MM.1S (cell line): Measurements from ENCODE around the gene KMT2E.

Experiments used
- DNase-seq: peaks from one replicate; pipeline ENCODE4 v3.0.0-alpha.2; 2015
- H2AFZ ChIP-seq: fragments of 300-600 bp; sonication (generic); 2 replicates; pipeline ENCODE4 v1.6.0; 2016; ENCODE audit warnings: antibody characterized with exemption, low read length
- H3F3A ChIP-seq: fragments of 300-600 bp; sonication (generic); 2 replicates; pipeline ENCODE4 v1.6.1; 2016; ENCODE audit warnings: mild to moderate bottlenecking, antibody characterized with exemption, low read length, moderate library complexity, mixed read lengths; ENCODE audit not compliant: insufficient read depth
- H3K27ac ChIP-seq: fragments of 300-600 bp; sonication (generic); 2 replicates; pipeline ENCODE4 v1.5.1; 2016; ENCODE audit warnings: mild to moderate bottlenecking, low read length
- H3K27me3 ChIP-seq: fragments of 300-600 bp; sonication (generic); replicated peaks from 2 replicates; pipeline ENCODE4 v1.6.0; 2016; ENCODE audit warnings: low read length; ENCODE audit not compliant: insufficient read depth
- H3K36me3 ChIP-seq: fragments of 300-600 bp; sonication (generic); replicated peaks from 2 replicates; pipeline ENCODE4 v1.6.1; 2016; ENCODE audit warnings: mild to moderate bottlenecking, low read length, mixed read lengths; ENCODE audit not compliant: insufficient read depth
- H3K4me1 ChIP-seq: fragments of 300-600 bp; sonication (generic); 2 replicates; pipeline ENCODE4 v1.6.1; 2016; ENCODE audit warnings: low read length, mixed read lengths
- H3K4me2 ChIP-seq: fragments of 300-600 bp; sonication (generic); 2 replicates; pipeline ENCODE4 v1.6.0; 2016; ENCODE audit warnings: low read depth, low read length
- H3K4me3 ChIP-seq: fragments of 300-600 bp; sonication (generic); 2 replicates; pipeline ENCODE4 v1.5.1; 2016; ENCODE audit warnings: low read length, mixed read lengths
- H3K79me2 ChIP-seq: fragments of 300-600 bp; sonication (generic); 2 replicates; pipeline ENCODE4 v1.6.1; 2016; ENCODE audit warnings: mixed run types, low read length, mixed read lengths
- H3K9ac ChIP-seq: fragments of 300-600 bp; sonication (generic); 2 replicates; pipeline ENCODE4 v1.6.1; 2016; ENCODE audit warnings: low read length, mixed read lengths
- H3K9me2 ChIP-seq: fragments of 300-600 bp; sonication (generic); replicated peaks from 2 replicates; pipeline ENCODE4 v1.6.1; 2016; ENCODE audit warnings: mild to moderate bottlenecking, low read length, mixed read lengths; ENCODE audit not compliant: insufficient read depth
- H3K9me3 ChIP-seq: fragments of 300-600 bp; sonication (generic); replicated peaks from 2 replicates; pipeline ENCODE4 v1.6.1; 2016; ENCODE audit warnings: mild to moderate bottlenecking, low read length, mixed read lengths; ENCODE audit not compliant: insufficient read depth
- H4K20me1 ChIP-seq: fragments of 300-600 bp; sonication (generic); 2 replicates; pipeline ENCODE4 v1.6.1; 2016; ENCODE audit warnings: mild to moderate bottlenecking, low read length, moderate library complexity, mixed read lengths; ENCODE audit not compliant: insufficient read depth
- EZH2 ChIP-seq: fragments of 300-600 bp; sonication (generic); optimal IDR thresholded peaks from 2 replicates; pipeline ENCODE3; 2017; ENCODE audit warnings: low read depth, mild to moderate bottlenecking, antibody characterized with exemption, low read length, mixed read lengths
- EZH2phosphoT487 ChIP-seq: fragments of 300-600 bp; sonication (generic); IDR thresholded peaks from 2 replicates; pipeline ENCODE4 v1.6.1; 2018; ENCODE audit warnings: antibody characterized with exemption, low read length
- TF ChIP-seq, protein P1 (sequence below): fragments of 300-600 bp; sonication (generic); IDR thresholded peaks from 2 replicates; pipeline ENCODE4 v1.5.1; 2016; ENCODE audit warnings: antibody characterized with exemption, low read length, mixed read lengths

KMT2E gene

GRCh38 chr7:105030447-105030846 is 16.4 kb downstream of the KMT2E start:
- no peak overlapping the region for H3K9ac ChIP-seq
- no peak for DNase-seq
- TF ChIP-seq EZH2 (no peak), EZH2phosphoT487 (no peak)
- TF ChIP-seq, protein P1, sequence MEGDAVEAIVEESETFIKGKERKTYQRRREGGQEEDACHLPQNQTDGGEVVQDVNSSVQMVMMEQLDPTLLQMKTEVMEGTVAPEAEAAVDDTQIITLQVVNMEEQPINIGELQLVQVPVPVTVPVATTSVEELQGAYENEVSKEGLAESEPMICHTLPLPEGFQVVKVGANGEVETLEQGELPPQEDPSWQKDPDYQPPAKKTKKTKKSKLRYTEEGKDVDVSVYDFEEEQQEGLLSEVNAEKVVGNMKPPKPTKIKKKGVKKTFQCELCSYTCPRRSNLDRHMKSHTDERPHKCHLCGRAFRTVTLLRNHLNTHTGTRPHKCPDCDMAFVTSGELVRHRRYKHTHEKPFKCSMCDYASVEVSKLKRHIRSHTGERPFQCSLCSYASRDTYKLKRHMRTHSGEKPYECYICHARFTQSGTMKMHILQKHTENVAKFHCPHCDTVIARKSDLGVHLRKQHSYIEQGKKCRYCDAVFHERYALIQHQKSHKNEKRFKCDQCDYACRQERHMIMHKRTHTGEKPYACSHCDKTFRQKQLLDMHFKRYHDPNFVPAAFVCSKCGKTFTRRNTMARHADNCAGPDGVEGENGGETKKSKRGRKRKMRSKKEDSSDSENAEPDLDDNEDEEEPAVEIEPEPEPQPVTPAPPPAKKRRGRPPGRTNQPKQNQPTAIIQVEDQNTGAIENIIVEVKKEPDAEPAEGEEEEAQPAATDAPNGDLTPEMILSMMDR = no peak
- H3K27me3 ChIP-seq = no peaks in the 10 kb centered on the region
- H3K36me3 ChIP-seq = no peaks in the 10 kb centered on the region
- peaks cover 99% of the 10 kb centered on the region for H3K79me2 ChIP-seq
- no peak overlapping the region for H3K4me3 ChIP-seq
- no peak overlapping the region for H2AFZ ChIP-seq
- no peak overlapping the region for H3K4me2 ChIP-seq
- peaks cover 15% of the 10 kb centered on the region for H3K4me1 ChIP-seq
- H3K9me2 ChIP-seq = no peaks in the 10 kb centered on the region
- peaks cover 65% of the 10 kb centered on the region for H4K20me1 ChIP-seq
- H3K27ac ChIP-seq = no peak overlapping the region
- peaks cover 10% of the 10 kb centered on the region; the same call in 1 of the 2 replicates for H3F3A ChIP-seq
- no peaks in the 10 kb centered on the region for H3K9me3 ChIP-seq

- DNase-seq = no peak
- Histone ChIP-seq H3K27ac (no peak overlapping the region), H3K4me2 (no peak overlapping the region), H3K4me3 (no peak overlapping the region), H3K4me1 (peaks cover 15% of the 10 kb centered on the region), H3K79me2 (peaks cover 99% of the 10 kb centered on the region), H2AFZ (no peak overlapping the region), H3K9me2 (no peaks in the 10 kb centered on the region), H3K9ac (no peak overlapping the region), H4K20me1 (peaks cover 63% of the 10 kb centered on the region), H3K36me3 (no peaks in the 10 kb centered on the region), H3K27me3 (no peaks in the 10 kb centered on the region), H3F3A (peaks cover 10% of the 10 kb centered on the region; the same call in 1 of the 2 replicates), H3K9me3 (no peaks in the 10 kb centered on the region)
- no peak for TF ChIP-seq EZH2
- TF ChIP-seq, protein P1 = no peak
- TF ChIP-seq EZH2phosphoT487 = no peak
Observed at GRCh38 chr7:105032553-105033214, 18.7 kb downstream of the KMT2E start.

DNA sequence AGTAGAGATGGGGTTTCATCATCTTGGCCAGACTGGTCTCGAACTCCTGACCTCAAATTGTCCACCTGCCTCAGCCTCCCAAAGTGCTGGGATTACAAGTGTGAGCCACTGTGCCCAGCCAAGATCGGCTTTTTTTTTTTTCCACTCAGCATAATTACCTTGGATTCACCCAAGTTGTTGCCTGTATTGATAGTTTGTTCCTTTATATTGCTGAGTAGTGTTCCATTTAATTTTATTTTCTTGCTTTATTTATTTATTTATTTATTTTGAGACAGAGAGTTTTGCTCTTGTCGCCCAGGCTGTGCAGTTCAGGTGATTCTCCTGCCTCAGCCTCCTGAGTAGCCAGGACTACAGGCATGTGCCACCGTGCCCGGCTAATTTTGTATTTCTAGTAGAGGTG is 21.3 kb downstream of the KMT2E start:
- no peak overlapping the region for H3K9ac ChIP-seq
- peaks cover 99% of the 10 kb centered on the region for H3K79me2 ChIP-seq
- no peaks in the 10 kb centered on the region for H3K9me3 ChIP-seq
- H3K36me3 ChIP-seq = no peaks in the 10 kb centered on the region
- no peak overlapping the region for H3K4me3 ChIP-seq
- H4K20me1 ChIP-seq = peaks cover 45% of the 10 kb centered on the region
- H2AFZ ChIP-seq = no peak overlapping the region
- no peaks in the 10 kb centered on the region for H3K27me3 ChIP-seq
- H3F3A ChIP-seq = peaks cover 10% of the 10 kb centered on the region; the same call in 1 of the 2 replicates
- H3K4me1 ChIP-seq = peaks cover 10% of the 10 kb centered on the region
- no peak for DNase-seq
- TF ChIP-seq, protein P1 = no peak
- TF ChIP-seq EZH2 (no peak), EZH2phosphoT487 (no peak)
- no peaks in the 10 kb centered on the region for H3K9me2 ChIP-seq
- no peak overlapping the region for H3K4me2 ChIP-seq
- no peak overlapping the region for H3K27ac ChIP-seq
